Liver (tissue), 9 donors: ENCODE results near the gene EEA1. TPM values are rescaled to one million over a fixed set of nuclear protein-coding genes. Genes with fewer than 3 reads are reported as not detected.

Source experiments
- DNase-seq: peaks from one replicate; pipeline ENCODE4 v3.0.0-alpha.2; 2017; ENCODE audit warnings: low spot score
- H3K27ac ChIP-seq, 2 donors: one replicate each; pipeline ENCODE4 v1.7.0; 2013; ENCODE audit warnings: inconsistent platforms in 2 of 2, low read length in 2 of 2, control low read depth in 1 of 2, low read depth in 1 of 2, mild to moderate bottlenecking in 1 of 2
- H3K27me3 ChIP-seq, 4 donors: one replicate each; pipeline versions ENCODE4 v1.6.1 to v1.7.0; 2013; ENCODE audit warnings: low read length in 3 of 4, inconsistent platforms in 1 of 4, mild to moderate bottlenecking in 1 of 4, moderate library complexity in 1 of 4; ENCODE audit not compliant: control insufficient read depth in 4 of 4, insufficient read depth in 4 of 4
- H3K36me3 ChIP-seq, 4 donors: one replicate each; pipeline versions ENCODE4 v1.6.1 to v1.7.0; 2013; ENCODE audit warnings: low read length in 3 of 4, mild to moderate bottlenecking in 3 of 4, low read depth in 1 of 4, moderate library complexity in 1 of 4; ENCODE audit not compliant: control insufficient read depth in 4 of 4, insufficient read depth in 3 of 4
- H3K4me1 ChIP-seq, 4 donors: one replicate each; pipeline versions ENCODE4 v1.6.1 to v1.7.0; 2013; ENCODE audit warnings: low read length in 3 of 4, mild to moderate bottlenecking in 3 of 4, moderate library complexity in 1 of 4; ENCODE audit not compliant: control insufficient read depth in 4 of 4, insufficient read depth in 4 of 4
- H3K4me3 ChIP-seq, 3 donors: one replicate each; pipeline versions ENCODE4 v1.6.1 to v1.7.0; 2013; ENCODE audit warnings: low read length in 3 of 3, control low read depth in 1 of 3, low read depth in 1 of 3, mild to moderate bottlenecking in 1 of 3
- H3K9ac ChIP-seq, 2 donors: one replicate each; pipeline ENCODE4 v1.7.0; 2013; ENCODE audit warnings: low read length in 2 of 2, mild to moderate bottlenecking in 2 of 2, moderate library complexity in 2 of 2, control low read depth in 1 of 2, low read depth in 1 of 2
- H3K9me3 ChIP-seq, 4 donors: one replicate each; pipeline versions ENCODE4 v1.6.1 to v1.7.0; 2013; ENCODE audit warnings: low read length in 3 of 4; ENCODE audit not compliant: control insufficient read depth in 4 of 4
- ATF3 ChIP-seq: IDR thresholded peaks from 2 replicates; pipeline ENCODE4 v1.6.1; 2016; ENCODE audit warnings: antibody characterized with exemption
- CTCF ChIP-seq: fragments of 150-350 bp; IDR thresholded peaks from 2 replicates; pipeline ENCODE4 v1.5.1; 2017; ENCODE audit warnings: improper control_type of control experiment, low read depth, low read length; ENCODE audit not compliant: missing input control
- EGR1 ChIP-seq, 2 donors: IDR thresholded peaks; 2 replicates each; pipeline ENCODE4 v1.6.1; 2016 to 2018; ENCODE audit warnings: antibody characterized with exemption in 2 of 2, low read depth in 2 of 2
- FOXA1 ChIP-seq: IDR thresholded peaks from 2 replicates; pipeline ENCODE4 v1.6.1; 2016; ENCODE audit warnings: antibody characterized with exemption
- FOXA2 ChIP-seq: IDR thresholded peaks from 2 replicates; pipeline ENCODE4 v1.6.1; 2016; ENCODE audit warnings: antibody characterized with exemption
- GABPA ChIP-seq, 2 donors: IDR thresholded peaks in 1 of 2; conservative IDR thresholded peaks in 1 of 2; 2 replicates each; pipeline ENCODE4 v1.6.1; 2016; ENCODE audit warnings: antibody characterized with exemption in 2 of 2, mild to moderate bottlenecking in 1 of 2, moderate library complexity in 1 of 2
- NR2F2 ChIP-seq: IDR thresholded peaks from 2 replicates; pipeline ENCODE4 v1.6.1; 2016; ENCODE audit warnings: antibody characterized with exemption
- RAD21 ChIP-seq, 2 donors: IDR thresholded peaks; 2 replicates each; pipeline ENCODE4 v1.6.1; 2016; ENCODE audit warnings: antibody characterized with exemption in 2 of 2, mild to moderate bottlenecking in 2 of 2
- REST ChIP-seq: IDR thresholded peaks from 2 replicates; pipeline ENCODE4 v1.6.1; 2016; ENCODE audit warnings: antibody characterized with exemption, mild to moderate bottlenecking
- SP1 ChIP-seq: IDR thresholded peaks from 2 replicates; pipeline ENCODE4 v1.6.1; 2018; ENCODE audit warnings: antibody characterized with exemption, mild to moderate bottlenecking
- TAF1 ChIP-seq: conservative IDR thresholded peaks from 2 replicates; pipeline ENCODE4 v1.6.1; 2016; ENCODE audit warnings: antibody characterized with exemption, mild to moderate bottlenecking
- YY1 ChIP-seq: IDR thresholded peaks from 2 replicates; pipeline ENCODE4 v1.6.1; 2016; ENCODE audit warnings: antibody characterized with exemption, mild to moderate bottlenecking
- WGBS: extraction: QIAGEN DNeasy Blood & Tissue Kit; methylation state at CpG from one replicate; pipeline ENCODE4 v1.1.7; 2013; 5-methylcytosine and 5-hydroxymethylcytosine counted together
- polyA plus RNA-seq, 2 donors: library from polyadenylated mRNA; stranded (reverse) in 1 of 2; unstranded in 1 of 2; fragments of 200-250 nt in 1 of 2; fragments of >200 nt in 1 of 2; fragmentation: Nextera tagmentation in 1 of 2; extraction: Ambion mirVana in 1 of 2; gene quantifications; one replicate each; pipeline versions ENCODE4 v1.2.1 to v1.2.3, GENCODE V29; 2013 to 2015
- total RNA-seq, 2 donors: library from RNA; depleted of rRNA; stranded (reverse); fragments of >200 nt; gene quantifications; one replicate each; pipeline ENCODE4 v1.2.3, GENCODE V29; 2014
- donor health status: healthy.
- donor health status: healthy.
- donor health status: healthy.
- donor health status: healthy.
- donor health status: healthy.

The EEA1 gene
- total and polyA plus RNA-seq, 4 donors, result 2.5 to 15.8 (median 9.1) TPM

GRCh38 chr12:92926549-92926948 is 2.5 kb downstream of the EEA1 start (continued):
- TF ChIP-seq NR2F2, result no peak

- Histone ChIP-seq H3K9me3 (no peaks in the 10 kb centered on the region), H3K4me3 (no peak overlapping the region), H3K36me3 (no peaks in the 10 kb centered on the region), H3K27me3 (no peaks in the 10 kb centered on the region), H3K4me1 (peaks cover 0 to 5% (median 2%) of the 10 kb centered on the region in 4 donors), H3K9ac (no peak overlapping the region), H3K27ac (no peak overlapping the region)
- DNase-seq, result no peak
- WGBS, result 84% methylated on average over 1 of the region's 1 CpG
- TF ChIP-seq ATF3 (no peak), YY1 (no peak), GABPA (IDR thresholded peaks at IDR 0.05 in 1 of 2, conservative IDR thresholded peaks at IDR 0.05 in 1 of 2) (no peak), TAF1 (no peak)
These were observed 7.2 kb downstream of the EEA1 start for GRCh38 chr12:92921877-92922276.

- Histone ChIP-seq H3K36me3 (no peaks in the 10 kb centered on the region), H3K9ac (no peak overlapping the region), H3K27ac (no peak overlapping the region), H3K4me1 (peaks cover 0 to 2% (median 0%) of the 10 kb centered on the region in 4 donors), H3K27me3 (no peaks in the 10 kb centered on the region), H3K9me3 (no peaks in the 10 kb centered on the region), H3K4me3 (no peak overlapping the region)
- TF ChIP-seq SP1, result no peak
- TF ChIP-seq CTCF, result no peak
- TF ChIP-seq REST, result no peak
- TF ChIP-seq YY1, result no peak
- no peak for TF ChIP-seq RAD21 (IDR thresholded peaks at IDR 0.05)
- no peak for TF ChIP-seq EGR1 (IDR thresholded peaks at IDR 0.05; ENCODE audit: low read depth in 2 of 2)
- no peak for TF ChIP-seq FOXA2
- no peak for TF ChIP-seq GABPA (IDR thresholded peaks at IDR 0.05 in 1 of 2, conservative IDR thresholded peaks at IDR 0.05 in 1 of 2)
- no peak for TF ChIP-seq FOXA1
- WGBS, result 92% methylated on average over 2 of the region's 2 CpGs
- DNase-seq, result no peak
These were observed 13.7 kb downstream of the EEA1 start for GRCh38 chr12:92915365-92915764.
